ENCODE data around the gene NACAD. TPM values are rescaled to one million over a fixed set of nuclear protein-coding genes. Genes with fewer than 3 reads are reported as not detected.

Gene NACAD
- total and polyA plus RNA-seq, 2 of the 4 experiments (the other 2 are of a cell fraction), result 0.54 to 2.2 TPM

DNA sequence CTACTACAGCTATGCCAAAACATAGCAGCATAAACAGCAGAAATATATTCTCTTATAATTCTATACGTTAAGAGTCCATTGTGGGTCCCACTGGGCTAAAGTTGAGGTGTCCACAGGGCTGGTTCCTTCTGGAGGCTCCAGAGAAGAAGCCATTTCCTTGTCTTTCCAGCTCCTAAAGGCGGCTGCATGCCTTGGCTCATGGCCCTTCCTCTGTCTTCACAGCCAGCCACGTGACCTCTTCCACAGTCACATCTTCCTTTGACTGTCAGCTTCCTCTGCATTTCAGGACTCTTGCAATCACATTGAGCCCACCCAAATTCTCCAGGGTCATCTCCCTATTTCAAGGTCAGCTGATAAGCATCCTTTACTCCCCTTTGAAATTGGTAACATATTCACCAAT, 17.2 kb downstream of the NACAD start:
- Histone ChIP-seq H4K8ac (ENCODE audit: low read depth in 2 of 2, low read length in 2 of 2) (no peak overlapping the region), H3K27ac (ENCODE audit: insufficient read depth, low read length) (no peak overlapping the region), H3K27me3 (ENCODE audit: control insufficient read depth, insufficient read depth, low read length) (no peaks in the 10 kb centered on the region), H2AFZ (replicated peaks; ENCODE audit: low read length, poor library complexity) (no peak overlapping the region), H3K56ac (ENCODE audit: extremely low read depth, insufficient read depth, low read length) (no peak overlapping the region), H3K9ac (ENCODE audit: low read depth, low read length) (no peak overlapping the region), H4K91ac (ENCODE audit: insufficient read depth, low read depth, low read length) (no peak overlapping the region), H3K4me3 (ENCODE audit: insufficient read depth, low read depth, low read length) (no peak overlapping the region), H3K79me1 (ENCODE audit: low read depth in 1 of 2, low read length in 2 of 2) (peaks cover 3 to 23% of the 10 kb centered on the region in 2 experiments), H4K20me1 (ENCODE audit: insufficient read depth, low read length) (peaks cover 7% of the 10 kb centered on the region), H3K4me1 (ENCODE audit: control insufficient read depth, insufficient read depth, low read length) (no peaks in the 10 kb centered on the region), H3K4me2 (ENCODE audit: low read depth, low read length) (no peak overlapping the region), H2AK5ac (ENCODE audit: low read depth, low read length) (no peak overlapping the region), H2AK9ac (replicated peaks; ENCODE audit: low read depth, low read length, poor library complexity) (no peak overlapping the region), H3K18ac (ENCODE audit: low read depth, low read length) (no peak overlapping the region), H4K5ac (ENCODE audit: low read depth, low read length) (no peak overlapping the region), H3K23ac (ENCODE audit: low read depth, low read length) (no peak overlapping the region), H3K9me3 (ENCODE audit: control insufficient read depth, insufficient read depth, low read length) (no peaks in the 10 kb centered on the region), H2BK15ac (ENCODE audit: low read depth, low read length) (no peak overlapping the region), H3K14ac (replicated peaks; ENCODE audit: low read depth, low read length) (no peak overlapping the region), H3K9me1 (ENCODE audit: insufficient read depth, low read length) (peaks cover under 1% of the 10 kb centered on the region; the same call in 1 of the 2 replicates), H2BK5ac (ENCODE audit: low read depth, low read length, poor library complexity, severe bottlenecking) (no peak overlapping the region), H2BK120ac (ENCODE audit: low read depth, low read length) (no peak overlapping the region), H3K36me3 (ENCODE audit: control insufficient read depth, insufficient read depth, low read length) (peaks cover 75% of the 10 kb centered on the region), H2BK20ac (ENCODE audit: low read depth, low read length) (no peak overlapping the region), H3K4ac (ENCODE audit: low read depth, low read length) (no peak overlapping the region)
- ChIA-PET POLR2A (ENCODE audit: unreplicated experiment) (no interaction called here), CTCF (no interaction called here)
- no TSS peak for BruUV-seq (replicated peaks)
- dilution Hi-C loops (cut with HindIII; ENCODE audit: low sequenced_read_pairs, unreplicated experiment), result no loop called here
- TF ChIP-seq CHD1 (IDR thresholded peaks at IDR 0.05; ENCODE audit: low read depth, low read length) (no peak), POLR2A (IDR thresholded peaks at IDR 0.05; ENCODE audit: low read depth, low read length) (no peak), BHLHE40 (IDR thresholded peaks at IDR 0.05; ENCODE audit: low read depth, low read length) (no peak), MAFK (IDR thresholded peaks at IDR 0.05; ENCODE audit: low read depth, low read length) (no peak), MXI1 (IDR thresholded peaks at IDR 0.05; ENCODE audit: borderline replicate concordance, low read depth, low read length) (no peak), MAZ (IDR thresholded peaks at IDR 0.05; ENCODE audit: borderline replicate concordance, low read depth, low read length) (no peak), SMC3 (IDR thresholded peaks at IDR 0.05; ENCODE audit: low read depth, low read length) (no peak), NFE2L2 (IDR thresholded peaks at IDR 0.05; ENCODE audit: low read depth, low read length) (no peak), FOS (IDR thresholded peaks at IDR 0.05; ENCODE audit: low read depth, low read length) (no peak), RCOR1 (IDR thresholded peaks at IDR 0.05; ENCODE audit: insufficient replicate concordance, low read length) (no peak), RFX5 (IDR thresholded peaks at IDR 0.05; ENCODE audit: low read depth, low read length) (no peak), CEBPB (IDR thresholded peaks at IDR 0.05; ENCODE audit: low read depth, low read length) (no peak)
- TF ChIP-seq, protein P1, sequence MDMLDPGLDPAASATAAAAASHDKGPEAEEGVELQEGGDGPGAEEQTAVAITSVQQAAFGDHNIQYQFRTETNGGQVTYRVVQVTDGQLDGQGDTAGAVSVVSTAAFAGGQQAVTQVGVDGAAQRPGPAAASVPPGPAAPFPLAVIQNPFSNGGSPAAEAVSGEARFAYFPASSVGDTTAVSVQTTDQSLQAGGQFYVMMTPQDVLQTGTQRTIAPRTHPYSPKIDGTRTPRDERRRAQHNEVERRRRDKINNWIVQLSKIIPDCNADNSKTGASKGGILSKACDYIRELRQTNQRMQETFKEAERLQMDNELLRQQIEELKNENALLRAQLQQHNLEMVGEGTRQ (IDR thresholded peaks at IDR 0.05; ENCODE audit: low read depth, low read length), result no peak
- ATAC-seq (ENCODE audit: low read depth) (no peak), DNase-seq (no peak)
- in situ Hi-C loops (cut with MboI; ENCODE audit: low sequenced_read_pairs), result no loop called here
- intact Hi-C loops (cut with micrococcal nuclease), result no loop called here
- 78% methylated on average over 2 of the region's 3 CpGs; no CpG with 5 or more reads in 1 of the 2 experiments for WGBS, 2 experiments (ENCODE audit: extremely low coverage in 2 of 2, insufficient read length in 1 of 2)
